ENCODE data around the gene ENDOG.
"Not testable (repeated sequence)": the region's sequence is repeated elsewhere in the genome, so short reads cannot be mapped to it uniquely, and the experiment has no call there.

ENDOG gene

DNA sequence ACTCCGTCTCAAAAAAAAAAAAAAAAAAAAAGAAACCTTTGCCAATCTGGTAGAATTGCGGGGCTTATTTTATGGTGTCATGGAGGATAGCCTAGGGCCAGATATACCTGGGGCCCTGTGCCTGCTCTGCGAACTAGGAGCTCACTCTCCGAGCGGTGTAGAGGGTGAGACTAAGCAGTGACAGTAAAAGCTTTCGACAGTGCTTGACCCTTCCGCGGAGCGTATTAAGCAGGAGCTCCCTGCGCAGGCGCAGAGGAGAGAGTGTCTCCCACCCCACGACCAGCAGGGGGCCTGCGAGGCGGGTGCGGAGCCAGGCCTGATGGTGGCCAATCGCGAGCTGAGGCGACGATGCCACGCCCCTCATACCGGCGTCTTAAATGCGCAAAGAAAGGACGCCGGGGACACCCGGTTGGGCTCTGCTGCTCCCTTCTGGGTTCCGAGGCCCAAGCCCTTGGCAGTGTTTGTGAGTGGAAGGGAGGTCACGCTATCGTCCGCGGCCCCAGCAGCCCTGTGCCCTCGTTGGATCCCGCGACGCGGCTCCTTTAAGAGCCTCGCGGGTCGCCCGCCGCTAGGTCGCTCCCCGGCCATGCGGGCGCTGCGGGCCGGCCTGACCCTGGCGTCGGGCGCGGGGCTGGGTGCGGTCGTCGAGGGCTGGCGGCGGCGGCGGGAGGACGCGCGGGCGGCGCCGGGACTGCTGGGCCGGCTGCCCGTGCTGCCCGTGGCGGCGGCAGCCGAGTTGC, at the start of gene ENDOG:
Gene ENDOG, plus strand, starts transcription at position 402 of the 740 bp plus-strand sequence. Its CDS starts 185 bp downstream, at position 587.
- peak; percentile 85 for DNase-seq (ENCODE audit: low read depth in 2 of 2)

DNA sequence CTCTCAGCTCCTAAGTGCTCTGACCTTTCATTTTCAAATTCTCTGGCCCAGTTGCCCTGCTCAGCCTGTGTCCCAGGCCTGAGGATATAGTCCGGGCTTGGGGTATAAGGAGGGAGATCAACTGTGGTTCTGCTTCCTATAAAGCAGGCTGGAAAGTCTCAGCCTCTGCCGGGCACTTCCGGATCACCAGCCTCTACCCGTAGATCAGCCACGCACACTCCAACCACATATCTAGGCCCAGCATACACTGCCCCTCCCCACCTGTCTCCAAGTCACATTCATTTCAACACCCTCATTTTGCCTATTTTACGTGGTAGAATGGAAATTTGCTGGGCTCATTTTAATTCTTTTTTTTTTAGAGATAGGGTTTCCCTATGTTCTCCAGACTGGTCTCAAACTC, 49.7 kb upstream of the ENDOG start:
- no peak for DNase-seq (ENCODE audit: low read depth in 2 of 2)

DNA sequence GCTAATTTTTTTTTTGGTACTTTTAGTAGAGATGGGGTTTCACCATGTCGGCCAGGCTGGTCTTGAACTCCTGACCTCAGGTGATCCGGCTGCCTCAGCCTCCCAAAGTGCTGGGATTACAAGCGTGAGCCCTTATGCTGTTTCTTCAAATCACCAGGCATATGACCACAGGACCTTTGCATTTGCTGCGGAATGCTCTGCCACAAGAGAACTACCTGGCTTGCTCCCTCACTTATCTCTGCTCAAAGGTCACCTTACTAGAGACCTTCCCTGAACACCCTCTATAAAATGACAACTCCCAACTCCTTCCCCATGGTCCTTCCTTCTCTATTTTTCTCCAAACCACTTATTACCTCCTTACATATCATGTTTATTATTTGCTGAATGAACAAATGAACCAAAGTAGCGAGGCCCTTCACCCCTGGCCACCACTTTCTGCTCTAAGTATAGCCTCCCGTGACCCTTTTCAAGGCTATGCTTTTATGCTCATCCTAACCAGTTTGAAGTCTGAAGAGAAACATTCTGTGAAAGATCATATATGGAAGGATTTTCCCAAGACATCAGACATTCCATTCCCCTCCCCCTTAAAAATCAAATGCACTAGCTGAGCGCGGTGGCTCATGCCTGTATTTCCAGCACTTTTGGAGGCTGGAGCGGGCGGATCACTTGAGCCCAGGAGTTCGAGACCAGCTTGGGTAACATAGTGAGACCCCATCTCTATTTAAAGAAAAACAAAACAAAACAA, 47.8 kb upstream of the ENDOG start:
- no peak for DNase-seq (ENCODE audit: low read depth in 2 of 2)

- DNase-seq (ENCODE audit: low read depth in 2 of 2), result no peak
These were observed 47.1 kb upstream of the ENDOG start for GRCh38 chr9:128771094-128771721.

GRCh38 chr9:128771745-128772519, 46.4 kb upstream of the ENDOG start, which contains the start of gene ZER1:
Gene ZER1 (minus strand): TSS chr9:128771927. CDS start chr9:128755565, 16,362 bp downstream.
- peak; percentile 71 to 73 for DNase-seq (ENCODE audit: low read depth in 2 of 2)

- no peak for DNase-seq (ENCODE audit: low read depth in 2 of 2)
These were observed 45.3 kb upstream of the ENDOG start for GRCh38 chr9:128773049-128773448.

- no peak for DNase-seq (ENCODE audit: low read depth in 2 of 2)
These were observed 43.5 kb upstream of the ENDOG start for GRCh38 chr9:128774804-128775203.

GRCh38 chr9:128780093-128780492, 38.2 kb upstream of the ENDOG start:
- not testable (repeated sequence) for DNase-seq (ENCODE audit: low read depth in 2 of 2)

DNA sequence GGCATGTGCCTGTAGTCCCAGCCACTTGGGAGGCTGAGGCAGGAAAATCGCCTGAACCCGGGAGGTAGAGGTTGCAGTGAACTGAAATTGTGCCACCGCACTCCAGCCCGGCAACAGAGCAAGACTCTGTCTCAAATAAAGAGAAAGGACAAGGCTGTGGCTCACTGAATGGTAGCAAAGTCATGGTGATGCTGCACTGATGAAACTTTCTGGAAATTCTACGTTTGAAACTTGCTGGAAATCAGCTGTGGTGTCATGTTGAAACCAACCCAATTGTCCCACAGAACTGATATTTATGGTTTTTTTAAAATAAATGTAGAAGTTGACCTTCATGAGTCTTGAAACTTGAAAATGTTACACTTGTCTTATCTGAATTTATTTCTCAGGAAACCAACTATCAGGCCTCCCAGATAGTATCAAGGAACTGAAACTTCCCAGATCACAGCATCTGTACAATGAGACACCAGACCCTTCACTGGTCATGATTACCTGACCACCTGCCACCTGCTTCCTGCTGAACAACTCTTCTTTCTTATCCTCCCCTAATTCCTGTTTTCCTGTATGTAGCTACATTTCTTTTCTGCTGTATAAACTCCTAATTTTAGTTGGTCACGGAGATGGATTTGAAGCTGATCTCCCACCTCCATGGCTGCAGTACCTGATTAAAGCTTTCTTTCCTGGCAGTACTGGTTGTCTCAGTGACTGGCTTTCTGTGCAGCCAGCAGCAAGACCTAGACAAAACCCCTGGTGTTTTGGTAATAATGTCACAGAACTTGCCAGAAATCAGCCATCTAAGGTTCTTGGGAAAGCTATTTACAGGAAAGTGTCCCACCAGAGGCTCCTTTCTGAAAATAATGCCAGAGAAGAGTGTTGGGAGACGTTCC, 36.9 kb upstream of the ENDOG start:
- DNase-seq (ENCODE audit: low read depth in 2 of 2), result no peak

GRCh38 chr9:128782669-128783068, 35.6 kb upstream of the ENDOG start:
- DNase-seq (ENCODE audit: low read depth in 2 of 2), result no peak

DNA sequence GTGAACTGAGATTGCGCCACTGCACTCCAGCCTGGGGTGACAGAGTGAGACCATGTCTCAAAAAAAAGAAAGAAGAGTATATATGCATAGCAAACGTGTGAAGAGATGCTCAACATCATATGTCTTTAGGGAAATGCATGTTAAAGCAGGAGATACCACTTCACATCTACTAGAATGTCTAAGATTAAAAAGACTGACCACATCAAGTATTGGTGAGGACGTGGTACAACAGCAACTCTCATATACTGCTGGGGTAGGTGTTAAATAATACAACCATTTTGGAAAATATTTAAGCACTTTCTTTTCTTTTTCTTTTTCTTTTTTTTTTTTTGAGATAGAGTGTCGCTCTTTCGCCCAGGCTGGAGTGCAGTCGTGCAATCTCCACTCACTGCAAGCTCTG, 32.9 kb upstream of the ENDOG start:
- no peak for DNase-seq (ENCODE audit: low read depth in 2 of 2)

DNA sequence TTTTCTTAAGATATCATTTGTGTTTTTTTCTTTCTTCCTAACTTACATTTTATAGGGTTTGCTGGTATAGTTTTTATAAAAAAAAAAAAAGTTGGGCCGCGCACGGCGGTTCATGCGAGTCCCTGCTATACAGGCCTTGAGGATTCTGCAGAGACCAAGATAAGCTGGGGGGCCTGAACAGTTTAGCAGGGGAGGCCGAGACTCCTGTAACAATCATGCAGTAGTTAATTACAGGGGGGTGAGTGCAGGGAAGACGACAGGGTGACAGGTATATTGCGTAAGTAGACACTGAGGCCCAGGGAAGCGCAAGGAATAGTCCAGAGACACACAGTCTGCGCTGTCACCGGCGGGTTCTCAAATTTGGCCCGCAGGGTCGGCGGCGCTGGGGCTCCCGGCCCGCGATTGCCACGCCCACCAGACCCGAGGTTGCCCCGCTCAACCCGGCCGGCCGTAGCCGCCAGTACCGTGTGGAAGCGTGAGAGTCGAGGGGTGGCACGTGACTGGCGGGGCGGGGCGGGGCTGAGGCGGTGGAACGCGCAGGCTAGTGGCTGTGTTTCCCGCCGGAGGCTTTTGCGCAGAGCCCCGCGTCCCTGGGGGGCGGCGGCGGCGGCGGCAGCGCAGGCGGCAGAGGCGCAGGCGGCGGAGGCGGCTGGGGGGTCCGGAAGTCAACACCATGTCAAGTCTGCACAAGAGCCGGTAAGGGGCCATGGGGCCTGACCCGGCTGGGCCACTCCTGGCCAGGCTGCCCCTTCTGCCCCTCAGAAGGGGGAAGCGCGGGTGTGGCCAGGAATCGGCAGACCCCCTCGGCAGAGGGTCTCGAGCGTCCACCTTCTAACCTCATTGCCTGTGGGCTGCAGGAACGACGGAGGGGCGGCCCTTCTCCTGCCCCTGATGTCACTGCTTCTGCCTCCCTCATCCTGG, 31.4 kb upstream of the ENDOG start, which contains the start of gene TBC1D13:
Gene TBC1D13, plus strand, starts transcription at position 573 of the 921 bp plus-strand sequence. Its CDS starts 101 bp downstream, at position 674.
- peak; percentile 53 to 63 for DNase-seq (ENCODE audit: low read depth in 2 of 2)

DNA sequence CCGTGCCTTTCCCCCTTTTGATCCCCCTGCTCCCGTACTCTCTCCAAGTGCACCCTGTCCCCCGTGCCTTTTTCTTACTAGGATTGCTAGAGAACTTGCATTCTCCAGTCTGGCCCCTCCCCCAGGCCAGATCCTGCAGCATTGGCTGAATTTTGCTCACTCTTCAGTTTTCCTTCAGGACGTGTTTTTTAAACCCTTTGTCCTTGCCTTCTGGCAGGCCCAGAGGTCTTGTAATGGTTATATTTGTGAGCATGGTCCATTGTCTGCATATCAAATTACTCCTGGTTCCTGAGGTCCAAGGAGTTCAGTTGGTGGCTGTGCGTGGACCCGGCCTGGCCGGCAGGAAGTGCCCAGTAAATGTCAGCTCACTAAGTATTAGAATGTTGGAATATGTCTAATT, 30.6 kb upstream of the ENDOG start:
- DNase-seq (ENCODE audit: low read depth in 2 of 2), result no peak

DNA sequence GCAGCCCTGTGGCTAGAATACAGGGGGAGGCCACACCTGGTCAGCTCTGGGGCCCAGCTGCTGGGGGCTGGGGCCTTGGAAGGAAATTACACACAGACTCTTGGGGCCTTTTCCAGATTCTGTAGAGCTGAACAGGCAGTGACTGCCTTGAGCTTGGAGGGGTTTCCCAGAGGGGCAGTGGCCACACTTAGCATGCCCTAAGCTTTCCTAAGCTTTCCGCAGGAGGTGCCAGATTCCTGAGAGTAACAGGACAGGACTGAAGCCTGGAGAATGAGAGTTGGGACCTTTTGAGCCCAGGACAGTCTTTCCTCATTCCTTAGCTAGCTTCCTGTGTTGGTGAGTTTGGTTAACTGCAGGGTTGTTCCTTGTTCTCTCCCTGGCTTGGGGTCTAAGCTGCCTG, 29.9 kb upstream of the ENDOG start:
- DNase-seq (ENCODE audit: low read depth in 2 of 2), result no peak

DNA sequence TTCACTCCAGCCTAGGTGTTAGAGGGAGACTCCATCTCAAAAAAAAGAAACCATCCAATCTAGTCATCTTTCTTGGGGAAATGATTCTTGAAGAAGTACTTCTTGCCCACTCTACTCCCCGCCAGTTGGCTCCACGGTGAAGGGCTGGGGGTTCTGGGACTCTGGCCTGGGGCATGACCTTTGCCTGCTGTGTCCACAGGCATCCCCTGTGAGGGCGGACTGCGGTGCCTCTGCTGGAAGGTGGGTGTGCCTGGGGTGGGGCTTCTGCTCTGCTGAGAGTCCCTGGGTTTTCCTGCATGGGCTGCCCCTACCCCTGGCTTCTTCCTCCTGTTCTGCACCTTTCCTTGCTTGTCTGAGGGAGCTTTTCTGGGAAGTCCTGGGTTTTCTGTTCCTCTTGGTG, 27.8 kb upstream of the ENDOG start:
- no peak for DNase-seq (ENCODE audit: low read depth in 2 of 2)

GRCh38 chr9:128792134-128792533, 26.2 kb upstream of the ENDOG start:
- DNase-seq (ENCODE audit: low read depth in 2 of 2), result no peak

DNA sequence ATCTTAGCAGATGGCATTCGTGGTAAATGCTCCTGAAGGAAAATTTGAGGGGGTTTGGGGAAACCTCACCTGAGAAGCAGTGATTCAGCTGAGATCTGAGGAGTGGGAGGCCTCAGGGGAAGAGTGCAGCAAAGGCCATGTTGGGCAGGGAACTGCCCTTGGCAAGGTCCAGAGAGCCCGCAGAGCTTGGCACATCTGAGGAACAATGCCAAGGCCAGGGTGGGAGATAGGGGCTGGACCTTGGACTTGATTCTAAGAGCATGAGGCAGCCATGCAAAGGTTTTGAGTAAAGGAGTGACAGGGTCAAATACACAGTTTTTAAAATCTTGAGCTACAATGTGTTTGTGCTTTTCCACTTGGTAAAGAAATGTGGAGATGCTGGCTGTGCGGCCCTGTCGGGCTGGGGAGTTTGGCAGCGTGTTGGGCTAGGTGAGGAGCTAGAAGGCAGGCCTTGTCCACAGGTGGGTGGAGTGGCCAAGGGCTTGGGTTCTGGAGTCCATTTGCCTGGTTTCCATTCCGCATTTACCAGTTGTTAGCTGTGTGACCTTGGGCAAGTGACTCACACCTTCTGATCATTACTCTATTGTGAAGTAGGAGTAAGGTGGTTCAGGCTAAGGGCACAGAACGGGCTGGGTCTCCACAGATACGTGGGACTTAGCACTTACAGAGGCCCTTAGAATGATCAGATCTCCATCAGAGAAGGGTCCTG, 25.2 kb upstream of the ENDOG start:
- no peak for DNase-seq (ENCODE audit: low read depth in 2 of 2)

DNA sequence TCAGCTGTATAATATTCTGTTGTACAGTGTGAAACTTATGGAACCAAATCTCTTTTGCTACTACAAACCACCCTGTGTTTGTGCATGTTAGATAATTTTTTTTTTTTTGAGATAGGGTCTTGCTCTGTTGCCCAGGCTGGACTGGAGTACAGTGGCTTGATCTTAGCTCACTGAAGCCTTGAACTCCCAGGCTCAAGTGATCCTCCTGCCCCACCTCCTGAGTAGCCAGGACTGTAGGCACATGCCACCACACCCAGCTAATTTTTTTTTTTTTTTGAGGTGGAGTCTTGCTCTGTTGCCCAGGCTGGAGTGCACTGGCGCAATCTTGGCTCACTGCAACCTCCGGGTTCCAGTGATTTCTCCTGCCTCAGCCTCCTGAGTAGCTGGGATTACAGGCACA, 23.3 kb upstream of the ENDOG start:
- DNase-seq (ENCODE audit: low read depth in 2 of 2), result not testable (repeated sequence)

DNA sequence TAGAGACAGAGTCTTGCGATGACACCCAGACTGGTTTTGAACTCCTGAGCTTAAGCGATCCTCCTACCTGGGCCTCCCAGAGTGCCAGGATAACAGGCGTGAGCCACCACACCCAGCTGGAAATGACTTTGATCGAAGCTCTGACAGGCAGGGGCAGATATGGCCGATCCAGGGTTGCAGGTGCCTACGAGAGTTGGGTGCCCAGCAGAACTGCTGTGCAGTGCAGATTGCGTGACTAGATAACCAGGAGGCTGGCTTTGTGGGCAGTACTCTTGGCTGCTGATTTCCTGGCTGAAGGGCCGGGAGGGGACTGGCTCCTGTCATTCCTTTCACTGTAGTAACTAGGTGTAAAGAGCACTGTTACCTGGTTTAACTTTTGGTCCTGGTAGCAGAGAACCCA, 19.4 kb upstream of the ENDOG start:
- no peak for DNase-seq (ENCODE audit: low read depth in 2 of 2)

Data from fibroblast of skin of left biceps (primary cell).